GM18870 (cell line): ENCODE data around the gene ZNF273.
"Not testable (repeated sequence)": the region's sequence is repeated elsewhere in the genome, so short reads cannot be mapped to it uniquely, and the experiment has no call there.

Experiments used
- ATAC-seq: cut with Tn5 transposase; IDR thresholded peaks from one replicate; pipeline ENCODE4 v1.9.1; 2021; ENCODE audit warnings: moderate library complexity; ENCODE audit not compliant: unreplicated experiment

ZNF273 gene

DNA sequence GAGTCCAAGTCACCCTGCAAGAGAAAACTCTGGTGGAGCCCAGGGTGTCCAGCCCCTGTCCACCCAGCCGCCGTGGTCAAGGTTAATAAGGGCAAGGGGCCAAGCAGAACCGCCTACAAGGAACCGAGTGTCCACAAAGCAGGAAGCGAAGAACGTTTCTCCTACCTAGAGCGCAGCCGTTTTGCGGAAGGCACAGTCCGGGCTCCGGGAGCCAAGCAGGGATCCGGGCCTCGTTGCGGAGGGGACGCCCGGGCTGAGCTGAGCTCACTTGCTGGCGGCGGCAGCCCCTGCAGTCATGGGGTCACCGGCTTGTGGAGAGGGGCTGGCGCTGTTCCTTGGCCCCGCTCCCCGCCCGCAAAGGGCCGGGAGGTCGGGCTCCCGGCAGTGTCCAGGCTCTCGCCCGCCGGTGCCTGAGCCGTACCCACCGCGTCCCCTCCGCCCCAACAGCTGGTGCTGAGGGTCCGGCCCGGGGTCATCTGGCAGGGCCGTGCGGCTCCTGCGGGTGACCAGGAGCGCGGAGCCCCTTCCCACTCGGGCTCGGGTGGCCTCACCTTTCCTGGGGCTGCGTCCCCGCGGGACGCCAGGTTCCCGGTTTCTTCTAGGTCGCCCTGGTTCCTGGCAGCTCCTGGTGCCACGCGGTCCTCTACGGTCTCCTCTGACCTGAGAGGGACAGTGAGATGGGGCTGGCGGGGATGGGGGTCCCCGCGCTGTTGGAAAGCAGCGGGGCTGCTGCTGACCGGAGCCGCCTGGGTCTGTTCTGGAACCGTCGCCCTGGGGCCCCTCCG is 14.0 kb upstream of the ZNF273 start:
- ATAC-seq = no peak

DNA sequence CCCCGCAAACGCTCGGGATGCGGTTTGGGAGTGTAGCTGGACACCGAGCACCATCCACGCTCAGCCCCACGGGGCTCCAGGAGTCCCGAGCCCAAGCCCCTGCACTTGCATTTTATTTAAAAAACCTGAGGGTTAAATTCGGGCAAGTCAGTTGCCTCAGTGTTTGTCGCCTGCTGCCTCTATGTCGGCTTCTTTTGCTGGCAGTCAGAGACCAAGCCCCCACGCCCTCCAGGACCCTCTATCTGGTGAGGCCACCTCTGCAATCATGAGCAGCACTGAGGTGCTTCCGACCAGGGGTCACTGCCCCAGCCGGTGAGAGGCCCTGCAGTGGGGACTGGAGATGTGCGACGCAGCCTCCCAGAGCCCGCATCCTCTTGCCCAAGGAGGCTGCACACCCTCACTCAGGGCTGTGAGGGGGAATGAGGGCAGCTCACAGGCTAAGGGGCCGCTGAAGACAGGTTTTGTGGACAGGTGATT is 13.3 kb upstream of the ZNF273 start:
- no peak for ATAC-seq

DNA sequence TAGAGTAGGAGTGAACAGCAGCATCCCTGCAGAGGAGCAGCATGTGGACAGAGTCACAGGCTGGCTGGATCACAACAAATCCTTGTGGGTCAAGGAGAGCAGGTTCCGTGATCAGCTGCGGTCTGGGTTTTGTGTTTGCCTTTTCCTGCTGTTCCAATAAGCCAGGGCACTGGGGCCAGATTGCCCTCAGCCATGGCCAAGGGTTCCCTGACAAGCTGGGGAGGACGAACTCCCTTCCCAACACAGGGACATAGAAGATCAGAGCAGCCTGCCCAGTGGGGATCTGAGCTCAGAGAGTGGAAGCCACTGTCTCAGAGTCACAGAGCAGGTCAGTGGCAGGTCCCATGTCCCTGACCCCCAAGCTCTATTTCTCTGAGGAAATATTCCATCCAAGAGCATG is 12.8 kb upstream of the ZNF273 start:
- ATAC-seq = not testable (repeated sequence)

DNA sequence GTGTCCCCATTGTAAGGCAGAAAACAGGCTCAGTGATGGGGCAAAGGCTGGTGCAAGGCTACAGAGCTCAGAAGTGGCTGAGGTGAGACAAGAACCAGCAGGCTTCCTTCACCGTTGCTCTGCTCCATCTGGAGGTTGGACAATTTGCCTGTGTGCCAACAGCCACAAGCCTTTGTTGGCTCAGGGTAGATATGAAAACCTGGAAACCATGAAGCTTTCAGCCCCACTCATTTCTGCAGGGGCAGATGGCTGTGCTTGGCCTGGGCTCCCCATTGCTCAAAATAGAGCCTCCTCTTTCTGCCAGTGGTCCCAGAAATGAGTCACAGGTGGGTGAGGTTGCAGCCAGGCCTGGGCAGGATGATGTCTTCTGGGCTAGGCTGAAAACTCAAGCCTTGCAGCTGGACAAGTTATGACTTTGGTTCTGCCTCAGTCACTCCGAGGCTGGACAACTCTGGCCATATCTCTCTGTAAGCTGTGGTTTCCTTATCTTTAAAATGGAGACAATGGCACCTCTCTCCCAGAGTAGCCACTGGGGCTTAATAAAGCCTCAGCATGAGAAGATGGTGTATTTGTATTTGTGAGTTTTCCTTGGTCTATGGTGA is 12.2 kb upstream of the ZNF273 start:
- ATAC-seq = no peak

DNA sequence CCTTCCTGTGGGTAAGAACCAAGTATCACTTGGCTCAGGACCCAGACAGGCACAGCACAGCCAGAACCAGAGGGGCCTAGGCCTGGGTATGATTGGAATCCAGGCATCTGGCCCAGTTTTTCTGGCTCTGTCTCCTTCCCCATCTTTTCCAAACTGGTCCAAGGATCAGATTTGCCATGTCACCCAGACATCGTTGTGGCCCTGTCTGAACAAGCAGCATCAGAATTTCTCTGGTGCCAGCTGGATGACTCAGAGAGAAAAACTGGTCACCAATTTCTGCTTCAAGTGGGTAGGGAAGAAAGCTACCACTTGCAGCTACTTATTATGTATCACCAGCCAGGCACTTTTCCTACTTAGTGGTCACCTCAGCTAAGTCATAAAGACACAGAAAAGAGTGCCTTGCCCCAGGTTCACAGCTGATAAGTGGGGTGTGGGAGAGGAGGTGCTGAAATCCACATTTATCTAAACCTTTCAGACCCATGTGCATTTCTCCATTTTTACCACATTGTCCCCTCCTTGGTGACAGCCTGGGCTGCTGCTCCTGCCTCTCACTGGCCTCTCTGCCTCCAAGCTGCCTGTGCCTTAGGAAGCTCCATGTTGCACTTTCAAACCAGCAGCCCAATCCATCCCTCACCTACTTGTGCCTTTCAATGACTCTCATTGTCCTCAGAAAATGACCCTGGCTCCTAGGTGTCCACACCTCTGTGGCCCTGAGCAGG is 11.6 kb upstream of the ZNF273 start:
- ATAC-seq = not testable (repeated sequence)

DNA sequence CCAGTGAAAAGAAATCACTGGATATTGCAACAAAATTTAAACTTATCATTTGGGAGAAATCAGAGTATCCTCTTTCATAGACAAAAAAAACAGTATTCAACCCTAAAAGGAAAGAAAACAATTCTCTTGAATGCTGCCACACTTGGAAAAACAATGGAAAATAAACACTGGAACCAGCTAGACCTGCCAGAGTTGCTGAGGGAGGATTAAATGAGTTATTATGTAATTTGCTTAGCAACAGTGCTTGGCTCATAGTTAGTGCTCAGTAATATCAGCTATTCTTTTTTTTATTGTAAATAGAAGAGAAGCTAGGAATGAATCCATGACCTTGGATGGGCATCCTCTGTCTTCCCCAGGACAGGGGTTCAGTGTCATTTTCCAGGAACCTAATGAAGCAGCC is 11.0 kb upstream of the ZNF273 start:
- ATAC-seq = no peak

DNA sequence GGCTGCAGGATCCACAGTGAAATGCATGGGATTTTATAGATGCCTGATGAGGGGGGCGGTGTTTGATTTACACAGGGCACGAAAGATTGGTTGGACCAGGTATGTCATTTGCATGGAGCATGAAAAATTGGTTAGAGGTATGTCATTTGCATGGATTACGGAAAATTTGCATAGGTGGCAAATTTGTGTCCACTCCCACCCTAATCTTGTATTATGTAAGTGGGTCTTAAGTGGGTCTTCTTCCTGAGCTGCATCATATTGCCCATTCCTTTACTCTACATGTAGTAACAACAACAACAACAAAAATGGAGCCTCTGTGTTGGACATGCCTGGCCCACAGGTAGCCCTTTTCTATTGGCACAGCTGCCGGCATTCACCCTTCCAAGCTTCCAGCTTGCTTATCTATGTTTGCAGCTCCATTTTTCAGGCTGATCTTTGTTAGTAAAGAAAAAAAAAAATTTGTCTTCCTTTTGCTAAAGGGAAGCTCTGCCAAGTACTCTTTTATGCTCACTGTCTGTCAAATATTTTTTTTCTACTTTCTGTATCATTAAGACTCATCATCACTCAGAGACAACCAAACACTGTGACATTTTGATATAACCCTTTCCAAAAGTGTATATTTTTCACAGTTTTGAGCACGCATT is 10.3 kb upstream of the ZNF273 start:
- ATAC-seq = no peak

DNA sequence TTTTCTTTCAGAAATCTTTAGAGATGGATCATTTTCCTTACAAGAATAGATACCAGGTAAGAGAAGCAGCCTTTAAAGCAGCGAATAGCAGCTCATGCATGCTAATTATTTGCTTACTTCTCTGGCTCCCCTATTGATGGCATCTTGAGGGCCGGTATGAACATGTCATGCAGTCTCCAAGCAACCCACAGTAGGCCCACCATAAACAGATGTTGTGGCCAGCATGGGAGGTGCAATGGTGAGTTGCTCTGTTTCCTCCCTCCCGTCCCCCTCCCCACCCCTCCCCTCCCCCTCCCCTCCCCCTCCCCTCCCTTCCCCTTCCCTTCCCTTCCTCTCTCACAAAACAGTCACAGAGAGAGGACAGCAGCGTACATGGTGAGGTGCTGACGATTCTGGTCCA is 9.7 kb upstream of the ZNF273 start:
- ATAC-seq = no peak

DNA sequence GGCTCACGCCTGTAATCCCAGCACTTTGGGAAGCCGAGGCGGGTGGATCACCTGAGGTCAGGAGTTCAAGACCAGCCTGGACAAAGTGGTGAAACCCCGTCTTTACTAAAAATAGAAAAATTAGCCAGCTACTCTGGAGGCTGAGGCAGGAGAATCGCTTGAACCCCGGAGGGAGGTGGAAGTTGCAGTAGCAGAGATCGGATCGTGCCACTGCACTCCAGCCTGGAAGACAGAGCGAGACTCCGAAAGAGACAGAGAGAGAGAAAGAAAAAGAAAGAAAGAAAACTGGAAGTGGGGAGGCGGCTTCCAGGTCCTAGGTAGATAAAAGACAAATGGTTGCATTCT is 640 bp upstream of the ZNF273 start:
- ATAC-seq = not testable (repeated sequence)

DNA sequence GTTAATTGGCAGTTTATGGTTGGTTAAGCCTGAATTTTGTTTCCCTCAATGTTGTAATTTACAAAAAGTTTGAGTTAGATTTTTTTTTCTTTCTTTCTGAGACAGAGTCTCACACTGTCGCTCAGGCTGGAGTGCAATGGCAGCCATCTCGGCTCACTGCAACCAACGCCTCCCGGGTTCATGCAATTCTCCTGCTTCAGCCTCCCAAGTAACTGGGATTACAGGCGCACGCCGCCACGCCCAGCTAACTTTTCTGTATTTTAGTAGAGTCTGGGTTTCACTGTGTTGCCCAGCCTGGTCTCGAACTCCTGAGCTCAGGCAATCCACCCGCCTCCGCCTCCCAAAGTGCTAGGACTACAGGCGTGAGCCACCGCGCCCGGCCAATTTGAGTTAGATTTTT is 935 bp downstream of the ZNF273 start:
- ATAC-seq = no peak

DNA sequence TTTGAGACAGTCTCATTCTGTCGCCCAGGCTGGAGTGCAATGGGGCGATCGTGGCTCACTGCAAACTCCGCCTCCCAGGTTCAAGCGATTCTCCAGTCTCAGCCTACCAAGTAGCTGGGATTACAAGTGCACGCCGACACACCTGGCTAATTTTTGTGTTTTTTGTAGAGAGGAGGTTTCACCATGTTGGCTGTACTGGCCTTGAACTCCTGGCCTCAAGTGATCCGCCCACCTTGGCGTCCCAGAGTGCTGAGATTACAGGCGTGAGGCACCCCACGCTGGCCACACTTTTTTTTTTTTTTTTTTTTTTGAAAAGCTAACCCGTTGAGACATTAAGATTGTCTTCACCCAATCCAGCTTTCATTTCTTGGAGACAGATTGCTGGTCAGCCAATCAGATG is 2.1 kb downstream of the ZNF273 start:
- ATAC-seq = no peak

DNA sequence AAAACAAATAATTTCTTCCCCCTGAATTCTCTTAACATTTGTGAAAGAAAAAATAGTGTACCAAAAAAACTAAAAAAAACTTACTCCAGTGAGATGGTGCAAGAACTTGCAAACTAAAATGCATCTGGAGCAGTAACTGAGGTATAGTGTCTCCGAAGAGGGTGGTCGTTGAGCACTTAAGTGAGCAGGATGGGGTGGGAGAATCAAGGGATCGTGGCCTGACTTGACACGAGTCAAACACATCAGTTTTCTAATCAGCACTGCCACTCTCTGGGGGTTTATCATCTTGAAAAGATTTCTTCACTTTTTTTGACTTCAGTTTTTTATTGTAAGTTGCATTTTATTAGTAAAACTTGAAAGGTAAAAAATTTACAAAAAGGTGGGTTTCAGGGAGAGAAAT is 2.5 kb downstream of the ZNF273 start:
- no peak for ATAC-seq

DNA sequence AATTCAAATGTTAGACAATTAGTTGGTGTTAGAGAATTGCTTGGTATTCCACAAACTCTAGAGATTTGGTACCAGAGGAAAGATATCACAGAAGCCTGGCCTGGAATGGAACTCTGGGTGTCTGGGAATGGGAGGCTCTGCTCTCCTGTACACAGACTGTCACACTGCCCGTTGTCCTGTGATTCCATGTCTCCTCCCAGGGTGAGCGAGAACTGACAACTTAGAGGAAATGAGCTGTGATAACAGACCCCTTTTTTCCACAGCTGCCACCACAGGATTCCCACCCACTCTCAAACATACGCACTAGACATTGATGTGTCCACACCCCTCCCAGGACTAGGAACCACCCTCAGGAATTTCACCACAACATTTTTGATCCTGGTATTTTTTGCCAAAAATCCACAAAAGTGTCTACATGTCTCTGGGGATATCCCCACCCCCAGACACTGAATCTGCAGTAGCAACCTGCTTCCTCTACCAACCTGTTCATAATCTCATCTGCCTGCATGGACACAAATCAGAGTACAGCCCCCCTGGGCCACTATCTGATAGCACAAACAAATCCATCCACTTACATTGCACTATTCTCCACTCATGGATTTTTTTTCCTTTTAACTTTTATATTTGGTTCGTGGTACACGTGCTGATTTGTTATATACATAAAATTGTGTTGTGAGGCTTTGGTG is 4.7 kb downstream of the ZNF273 start:
- no peak for ATAC-seq

DNA sequence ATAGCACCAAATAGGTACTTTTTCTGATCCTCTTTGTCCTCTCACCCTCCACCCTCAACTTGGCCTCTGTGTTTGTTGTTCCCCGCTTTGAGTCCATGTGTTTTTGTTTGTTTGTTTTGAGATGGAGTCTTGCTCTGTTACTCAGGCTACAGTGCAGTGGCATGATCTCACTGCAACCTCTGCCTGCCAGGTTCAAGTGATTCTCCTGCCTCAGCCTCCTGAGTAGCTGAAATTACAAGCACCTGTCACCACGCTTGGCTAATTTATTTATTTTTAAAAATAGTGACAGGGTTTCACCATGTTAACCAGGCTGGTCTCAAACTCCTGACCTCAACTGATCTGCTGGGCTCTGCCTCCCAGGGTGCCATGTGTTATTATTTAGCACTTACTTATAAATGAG is 5.3 kb downstream of the ZNF273 start:
- ATAC-seq = no peak

DNA sequence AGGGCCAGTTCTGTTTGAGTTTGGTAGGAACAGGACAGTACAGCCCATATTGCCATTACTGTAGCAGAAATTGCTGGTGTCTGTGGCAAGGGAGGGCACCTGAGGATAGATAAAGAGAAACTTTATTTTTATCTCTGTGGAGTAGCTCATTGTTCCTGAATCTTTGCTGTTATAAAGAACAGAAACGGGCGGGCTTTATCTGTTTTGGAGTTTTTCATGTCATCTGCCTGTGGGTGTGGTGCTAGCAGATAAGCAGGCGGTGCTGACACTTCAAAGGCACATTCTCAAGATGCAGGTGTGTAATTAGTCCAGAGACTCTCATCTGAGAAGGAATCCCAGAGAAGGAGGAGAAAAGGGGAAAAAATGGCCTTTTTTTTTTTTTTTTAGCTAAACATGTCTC is 11.5 kb downstream of the ZNF273 start:
- no peak for ATAC-seq

DNA sequence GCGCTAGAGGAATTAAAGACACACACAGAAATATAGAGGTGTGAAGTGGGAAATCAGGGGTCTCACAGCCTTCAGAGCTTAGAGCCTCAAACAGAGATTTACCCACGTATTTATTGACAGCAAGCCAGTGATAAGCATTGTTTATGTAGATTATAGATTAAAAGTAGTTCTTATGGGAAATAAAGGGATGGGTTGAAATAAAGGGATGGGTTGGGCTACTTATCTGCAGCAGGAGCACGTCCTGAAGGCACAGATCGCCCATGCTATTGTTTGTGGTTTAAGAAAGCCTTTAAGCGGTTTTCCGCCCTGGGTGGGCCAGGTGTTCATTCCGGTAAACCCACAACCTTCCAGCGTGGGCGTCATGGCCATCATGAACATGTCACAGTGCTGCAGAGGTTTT is 12.2 kb downstream of the ZNF273 start:
- not testable (repeated sequence) for ATAC-seq

DNA sequence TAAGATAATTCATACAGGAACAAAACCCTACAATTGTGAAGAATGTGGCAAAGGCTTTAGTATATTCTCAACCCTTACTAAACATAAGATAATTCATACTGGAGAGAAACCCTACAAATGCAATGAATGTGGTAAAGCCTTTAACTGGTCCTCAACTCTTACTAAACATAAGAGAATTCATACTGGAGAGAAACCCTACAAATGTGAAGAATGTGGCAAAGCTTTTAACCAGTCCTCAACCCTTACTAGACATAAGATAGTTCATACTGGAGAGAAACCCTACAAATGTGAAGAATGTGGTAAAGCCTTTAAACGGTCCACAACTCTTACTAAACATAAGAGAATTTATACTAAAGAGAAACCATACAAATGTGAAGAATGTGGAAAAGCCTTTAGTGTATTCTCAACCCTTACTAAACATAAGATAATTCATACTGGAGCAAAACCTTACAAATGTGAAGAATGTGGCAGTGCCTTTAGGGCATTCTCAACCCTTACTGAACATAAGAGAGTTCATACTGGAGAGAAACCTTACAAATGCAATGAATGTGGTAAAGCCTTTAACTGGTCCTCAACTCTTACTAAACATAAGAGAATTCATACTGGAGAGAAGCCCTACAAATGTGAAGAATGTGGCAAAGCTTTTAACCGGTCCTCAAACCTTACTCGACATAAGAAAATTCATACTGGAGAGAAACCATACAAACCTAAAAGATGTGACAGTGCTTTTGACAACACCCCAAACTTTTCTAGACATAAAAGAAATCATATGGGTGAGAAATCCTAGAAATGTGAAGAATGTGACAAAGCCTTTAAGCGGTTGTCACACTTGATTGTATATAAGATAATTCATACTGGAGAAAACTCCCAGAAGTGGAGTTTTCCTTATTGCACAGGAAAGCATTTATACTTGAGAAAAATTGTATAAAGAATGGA is 25.4 kb downstream of the ZNF273 start:
- not testable (repeated sequence) for ATAC-seq

DNA sequence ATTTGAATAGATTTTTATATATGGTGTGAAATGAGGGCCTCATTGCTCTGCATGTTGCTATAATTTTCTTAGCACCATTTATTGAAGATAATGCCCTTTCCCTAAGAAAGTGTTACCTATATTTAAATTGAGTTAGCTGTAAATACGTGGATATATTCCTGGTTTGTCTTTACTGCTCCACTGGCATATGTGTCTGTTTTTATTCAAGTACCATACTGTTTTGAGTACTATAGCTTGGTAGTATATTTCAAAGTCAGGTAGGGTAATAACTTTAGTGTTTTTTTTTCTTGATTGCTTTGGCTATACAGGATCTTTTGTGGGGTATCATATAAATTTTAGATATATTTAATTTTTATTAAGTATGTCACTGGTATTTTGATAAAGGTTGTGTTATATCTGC is 31.4 kb downstream of the ZNF273 start:
- no peak for ATAC-seq

DNA sequence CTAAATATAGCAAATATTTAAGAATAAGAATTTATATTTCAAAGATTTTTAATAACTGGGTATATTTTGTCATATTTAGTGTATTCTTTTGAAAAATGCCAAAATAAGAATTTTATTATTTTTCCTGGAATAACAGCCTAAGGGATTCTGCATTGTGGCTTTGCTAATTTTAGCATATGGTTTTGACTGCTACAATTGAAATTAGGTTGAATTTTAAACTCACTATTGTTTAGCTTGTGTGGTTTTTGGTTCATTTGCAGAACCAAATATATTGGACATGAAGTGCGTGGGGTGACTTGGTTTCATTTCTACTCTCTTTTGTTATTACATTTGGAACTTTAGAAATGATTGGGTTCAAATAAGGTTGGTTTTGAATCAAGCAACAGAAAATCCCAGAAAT is 35.5 kb downstream of the ZNF273 start:
- no peak for ATAC-seq

DNA sequence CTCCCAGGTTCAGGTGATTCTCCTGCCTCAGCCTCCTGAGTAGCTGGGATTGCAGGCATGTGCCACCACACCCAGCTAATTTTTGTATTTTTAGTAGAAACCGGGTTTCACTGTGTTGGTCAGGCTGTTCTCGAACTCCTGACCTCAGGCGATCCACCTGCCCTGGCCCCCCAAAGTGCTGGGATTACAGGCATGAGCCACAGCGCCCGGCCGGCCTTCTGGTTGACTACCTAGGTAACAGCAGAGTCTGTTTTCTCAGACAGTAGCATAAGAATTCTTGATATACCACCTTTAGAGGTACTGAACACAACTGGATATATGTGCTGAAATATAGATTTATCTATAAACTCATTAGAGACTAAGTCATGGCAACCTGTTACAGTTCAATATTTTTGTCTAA is 36.9 kb downstream of the ZNF273 start:
- ATAC-seq = not testable (repeated sequence)
